Central memory CD8-positive, alpha-beta T cell (primary cell): Measurements from ENCODE around the gene SLC7A11.
"Not testable (repeated sequence)": the region's sequence is repeated elsewhere in the genome, so short reads cannot be mapped to it uniquely, and the experiment has no call there.

ENCODE experiments used
- ATAC-seq: fragments of 150-1000 bp; cut with Tn5 transposase; replicated peaks from 2 replicates; pipeline ENCODE4 v1.10.0; 2022; ENCODE audit warnings: mild to moderate bottlenecking, moderate FRiP score, moderate number of reproducible peaks; ENCODE audit not compliant: poor library complexity, severe bottlenecking; ENCODE audit errors: extremely low read depth
- DNase-seq, 2 donors: peaks; one replicate each; pipeline ENCODE4 v3.0.0; 2021; ENCODE audit warnings: low spot score in 2 of 2
- H3K27ac Mint-ChIP-seq: one replicate; pipeline ENCODE4 v1.8.0; 2022; ENCODE audit warnings: low read depth, mild to moderate bottlenecking, moderate library complexity, mixed read lengths
- H3K27me3 Mint-ChIP-seq: one replicate; pipeline ENCODE4 v1.8.0; 2022; ENCODE audit warnings: mixed read lengths
- H3K36me3 Mint-ChIP-seq: one replicate; pipeline ENCODE4 v1.8.0; 2022; ENCODE audit warnings: mild to moderate bottlenecking, moderate library complexity, mixed read lengths; ENCODE audit not compliant: insufficient read depth
- H3K4me1 Mint-ChIP-seq: one replicate; pipeline ENCODE4 v1.8.0; 2022; ENCODE audit warnings: mixed read lengths
- H3K4me3 Mint-ChIP-seq: one replicate; pipeline ENCODE4 v1.8.0; 2022; ENCODE audit warnings: mild to moderate bottlenecking, moderate library complexity, mixed read lengths
- H3K9me3 Mint-ChIP-seq: one replicate; pipeline ENCODE4 v1.8.0; 2022; ENCODE audit warnings: mixed read lengths

Gene SLC7A11

DNA sequence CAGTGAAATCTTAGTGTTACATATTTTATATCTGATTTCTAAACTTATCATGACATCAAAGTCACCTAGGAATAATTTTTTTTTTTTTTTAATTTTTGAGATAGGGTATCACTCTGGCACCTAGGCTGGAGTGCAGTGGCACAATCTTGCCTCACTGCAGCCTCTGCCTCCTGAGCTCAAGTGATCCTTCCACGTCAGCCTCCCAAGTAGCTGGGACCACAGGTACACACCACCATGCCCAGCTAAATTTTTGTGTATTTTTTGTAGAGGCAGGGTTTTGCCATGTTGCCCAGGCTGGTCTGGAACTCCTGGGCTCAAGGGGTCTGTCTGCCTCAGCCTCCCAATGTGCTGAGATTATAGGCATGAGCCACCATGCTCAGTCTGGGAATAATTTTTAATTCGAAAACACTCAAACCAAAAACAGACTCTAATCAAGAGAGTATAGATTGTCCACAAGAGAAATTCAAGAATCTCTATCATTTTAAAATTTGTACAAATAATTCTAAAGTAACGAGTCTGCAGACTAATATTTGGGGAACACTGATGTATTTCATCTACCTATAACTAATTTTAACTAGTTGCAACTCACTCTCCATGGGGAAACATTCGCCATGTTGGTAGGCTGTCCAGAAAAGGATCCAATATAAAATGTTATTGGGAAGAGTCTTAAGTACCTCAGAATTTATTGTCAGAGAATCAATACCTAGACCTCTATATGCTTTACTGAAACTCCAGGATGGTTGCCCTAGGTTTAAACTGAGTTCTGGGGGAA lies 3.4 kb downstream of the SLC7A11 start:
- Mint-ChIP-seq H3K36me3 (no peaks in the 10 kb centered on the region), H3K27me3 (no peaks in the 10 kb centered on the region), H3K27ac (no peak overlapping the region), H3K4me1 (no peaks in the 10 kb centered on the region), H3K4me3 (no peak overlapping the region), H3K9me3 (peaks cover 5% of the 10 kb centered on the region)
- DNase-seq (no peak), ATAC-seq (no peak)

- H3K36me3 Mint-ChIP-seq, H3K27me3 Mint-ChIP-seq, ATAC-seq, H3K27ac Mint-ChIP-seq, DNase-seq, H3K4me3 Mint-ChIP-seq, H3K9me3 Mint-ChIP-seq, H3K4me1 Mint-ChIP-seq: not testable (repeated sequence)
Observed at GRCh38 chr4:138237132-138237531, 5.0 kb downstream of the SLC7A11 start.

- no peak for DNase-seq
- no peaks in the 10 kb centered on the region for H3K27me3 Mint-ChIP-seq
- no peaks in the 10 kb centered on the region for H3K4me1 Mint-ChIP-seq
- no peak for ATAC-seq
- peaks cover 5% of the 10 kb centered on the region for H3K9me3 Mint-ChIP-seq
- H3K4me3 Mint-ChIP-seq = no peak overlapping the region
- no peak overlapping the region for H3K27ac Mint-ChIP-seq
- no peaks in the 10 kb centered on the region for H3K36me3 Mint-ChIP-seq
Observed at GRCh38 chr4:138236037-138236436, 6.1 kb downstream of the SLC7A11 start.

GRCh38 chr4:138235419-138235952 lies 6.7 kb downstream of the SLC7A11 start:
- H3K27ac Mint-ChIP-seq = no peak overlapping the region
- ATAC-seq (no peak), DNase-seq (no peak)
- H3K4me1 Mint-ChIP-seq = no peaks in the 10 kb centered on the region
- no peak overlapping the region for H3K4me3 Mint-ChIP-seq
- H3K27me3 Mint-ChIP-seq = no peaks in the 10 kb centered on the region
- H3K36me3 Mint-ChIP-seq = no peaks in the 10 kb centered on the region
- H3K9me3 Mint-ChIP-seq = peaks cover 5% of the 10 kb centered on the region

GRCh38 chr4:138234248-138234647 lies 7.9 kb downstream of the SLC7A11 start:
- DNase-seq (no peak), ATAC-seq (no peak)
- H3K4me3 Mint-ChIP-seq = no peak overlapping the region
- H3K27me3 Mint-ChIP-seq = no peaks in the 10 kb centered on the region
- no peaks in the 10 kb centered on the region for H3K4me1 Mint-ChIP-seq
- no peaks in the 10 kb centered on the region for H3K36me3 Mint-ChIP-seq
- H3K9me3 Mint-ChIP-seq = peaks cover 5% of the 10 kb centered on the region
- H3K27ac Mint-ChIP-seq = no peak overlapping the region

- no peak for DNase-seq
- no peak for ATAC-seq
- no peak overlapping the region for H3K27ac Mint-ChIP-seq
- no peaks in the 10 kb centered on the region for H3K4me1 Mint-ChIP-seq
- no peaks in the 10 kb centered on the region for H3K27me3 Mint-ChIP-seq
- peaks cover 5% of the 10 kb centered on the region for H3K9me3 Mint-ChIP-seq
- no peak overlapping the region for H3K4me3 Mint-ChIP-seq
- no peaks in the 10 kb centered on the region for H3K36me3 Mint-ChIP-seq
Observed at GRCh38 chr4:138233313-138234034, 8.7 kb downstream of the SLC7A11 start.

GRCh38 chr4:138232364-138232763 lies 9.8 kb downstream of the SLC7A11 start:
- Mint-ChIP-seq H3K27ac (no peak overlapping the region), H3K4me3 (no peak overlapping the region), H3K27me3 (no peaks in the 10 kb centered on the region), H3K4me1 (no peaks in the 10 kb centered on the region), H3K9me3 (peaks cover 5% of the 10 kb centered on the region), H3K36me3 (no peaks in the 10 kb centered on the region)
- DNase-seq (no peak), ATAC-seq (no peak)

- no peaks in the 10 kb centered on the region for H3K9me3 Mint-ChIP-seq
- no peak overlapping the region for H3K27ac Mint-ChIP-seq
- ATAC-seq (no peak), DNase-seq (no peak)
- no peaks in the 10 kb centered on the region for H3K36me3 Mint-ChIP-seq
- no peaks in the 10 kb centered on the region for H3K27me3 Mint-ChIP-seq
- no peak overlapping the region for H3K4me3 Mint-ChIP-seq
- H3K4me1 Mint-ChIP-seq = no peaks in the 10 kb centered on the region
Observed at GRCh38 chr4:138230048-138230447, 12.1 kb downstream of the SLC7A11 start.

GRCh38 chr4:138229160-138229559 lies 13.0 kb downstream of the SLC7A11 start:
- Mint-ChIP-seq H3K4me1 (no peaks in the 10 kb centered on the region), H3K27me3 (no peaks in the 10 kb centered on the region), H3K9me3 (no peaks in the 10 kb centered on the region)

GRCh38 chr4:138226351-138226750 lies 15.8 kb downstream of the SLC7A11 start:
- no peak overlapping the region for H3K27ac Mint-ChIP-seq
- no peak for DNase-seq
- H3K4me1 Mint-ChIP-seq = no peaks in the 10 kb centered on the region
- H3K9me3 Mint-ChIP-seq = no peaks in the 10 kb centered on the region
- no peak overlapping the region for H3K4me3 Mint-ChIP-seq
- H3K36me3 Mint-ChIP-seq = peaks cover 2% of the 10 kb centered on the region
- no peaks in the 10 kb centered on the region for H3K27me3 Mint-ChIP-seq
- no peak for ATAC-seq

More at GRCh38 chr4:138229160-138229559, 13.0 kb downstream of the SLC7A11 start:
- no peaks in the 10 kb centered on the region for H3K36me3 Mint-ChIP-seq
- no peak overlapping the region for H3K27ac Mint-ChIP-seq
- DNase-seq (no peak), ATAC-seq (no peak)
- H3K4me3 Mint-ChIP-seq = no peak overlapping the region

GRCh38 chr4:138225477-138225876 lies 16.7 kb downstream of the SLC7A11 start:
- DNase-seq = no peak
- no peaks in the 10 kb centered on the region for H3K9me3 Mint-ChIP-seq
- no peak overlapping the region for H3K27ac Mint-ChIP-seq
- no peaks in the 10 kb centered on the region for H3K4me1 Mint-ChIP-seq
- peaks cover 2% of the 10 kb centered on the region for H3K36me3 Mint-ChIP-seq
- ATAC-seq = no peak
- H3K27me3 Mint-ChIP-seq = no peaks in the 10 kb centered on the region
- no peak overlapping the region for H3K4me3 Mint-ChIP-seq

DNA sequence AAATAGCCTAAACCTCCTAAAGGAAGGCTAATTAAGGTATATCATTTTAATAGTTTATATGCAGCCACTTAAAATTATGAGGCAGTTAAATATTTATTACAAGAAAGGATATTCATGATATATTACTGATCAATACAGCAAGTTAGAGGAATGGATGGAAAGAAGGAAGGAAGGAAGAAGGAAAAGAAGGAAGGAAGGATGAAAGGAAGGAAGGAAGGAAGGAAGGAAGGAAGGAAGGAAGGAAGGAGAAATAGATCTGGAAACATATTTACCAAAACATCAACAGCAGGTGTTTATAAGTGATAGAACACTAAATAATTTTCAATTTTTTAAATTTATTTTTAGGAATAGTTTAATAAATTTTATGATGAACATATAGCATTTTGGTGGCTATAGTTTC lies 17.5 kb downstream of the SLC7A11 start:
- no peak for ATAC-seq
- Mint-ChIP-seq H3K27ac (no peak overlapping the region), H3K4me3 (no peak overlapping the region)

More for the DNA sequence above, 17.5 kb downstream of the SLC7A11 start:
- peaks cover 2% of the 10 kb centered on the region for H3K36me3 Mint-ChIP-seq
- no peaks in the 10 kb centered on the region for H3K4me1 Mint-ChIP-seq
- no peaks in the 10 kb centered on the region for H3K27me3 Mint-ChIP-seq
- DNase-seq = no peak
- no peaks in the 10 kb centered on the region for H3K9me3 Mint-ChIP-seq
